Colonic mucosa (tissue), 4 donors: ENCODE results near the gene HSF4. TPM values are rescaled to one million over a fixed set of nuclear protein-coding genes. Genes with fewer than 3 reads are reported as not detected.

Source experiments
- DNase-seq: peaks from one replicate; pipeline ENCODE4 v3.0.0-alpha.2; 2020
- H3K27ac ChIP-seq: fragments of 200-600 bp; one replicate; pipeline ENCODE4 v1.8.0; 2021
- H3K27me3 ChIP-seq: fragments of 200-600 bp; one replicate; pipeline ENCODE4 v1.8.0; 2021
- H3K36me3 ChIP-seq: fragments of 200-600 bp; one replicate; pipeline ENCODE4 v1.8.0; 2021
- H3K4me1 ChIP-seq: fragments of 200-600 bp; one replicate; pipeline ENCODE4 v1.8.0; 2021; ENCODE audit warnings: mild to moderate bottlenecking
- H3K4me3 ChIP-seq: fragments of 200-600 bp; one replicate; pipeline ENCODE4 v1.8.0; 2021
- H3K9ac ChIP-seq, 2 donors: one replicate each; pipeline ENCODE4 v1.7.0; 2013; ENCODE audit warnings: control low read depth in 2 of 2, low read depth in 2 of 2, low read length in 2 of 2
- H3K9me3 ChIP-seq: fragments of 200-600 bp; one replicate; pipeline ENCODE4 v1.8.0; 2021
- CTCF ChIP-seq: fragments of 200-600 bp; IDR thresholded peaks from one replicate; pipeline ENCODE4 v1.8.0; 2022; ENCODE audit warnings: antibody characterized with exemption, mild to moderate bottlenecking
- intact Hi-C: fragments of 100-400 bp; cut with DNase I; formaldehyde crosslinking; loops from one replicate; pipeline ENCODE4 v1.14.1; 2022
- total RNA-seq, 2 donors: library from RNA; stranded (reverse); fragmentation: NEBNext Ultra II Directional in 1 of 2; extraction: Animal tissue kit (Norgen Biotek cat#: 25700) in 1 of 2; gene quantifications; one replicate each; pipeline ENCODE4 v1.2.1, GENCODE V29; 2021
- donor health status: healthy.
- donor health status: DM: no; HTN: no; CAD: no.
- donor health status: DM: no; HTN: no; CAD: no.

HSF4 gene
- total RNA-seq = 10 to 100 TPM; 23.6 TPM

GRCh38 chr16:67164599-67165061 lies at the start of gene HSF4:
Gene HSF4, plus strand, starts transcription at chr16:67164745. Its CDS starts 67 bp downstream, at chr16:67164812.
- TF ChIP-seq CTCF = no peak
- intact Hi-C loops = no loop called here
- Histone ChIP-seq H3K9me3 (no peaks in the 10 kb centered on the region), H3K36me3 (no peaks in the 10 kb centered on the region), H3K27me3 (peaks cover 31% of the 10 kb centered on the region), H3K4me3 (peak within 1 kb of the TSS; percentile 28), H3K27ac (no peak within 1 kb of the TSS), H3K4me1 (peaks cover 24% of the 10 kb centered on the region), H3K9ac (peak within 1 kb of the TSS; percentile 46 to 47)
- DNase-seq = peak; percentile 78

- no peak for DNase-seq
- Histone ChIP-seq H3K9me3 (no peaks in the 10 kb centered on the region), H3K27ac (no peak overlapping the region), H3K4me1 (peaks cover 17% of the 10 kb centered on the region), H3K4me3 (no peak overlapping the region), H3K9ac (no peak overlapping the region), H3K27me3 (no peaks in the 10 kb centered on the region), H3K36me3 (no peaks in the 10 kb centered on the region)
- TF ChIP-seq CTCF = no peak
- intact Hi-C loops = no loop called here
Observed at GRCh38 chr16:67114793-67115192, 49.8 kb upstream of the HSF4 start.

GRCh38 chr16:67115639-67116038 lies 48.9 kb upstream of the HSF4 start:
- no peaks in the 10 kb centered on the region for H3K36me3 ChIP-seq
- TF ChIP-seq CTCF = no peak
- intact Hi-C loops = no loop called here
- H3K9ac ChIP-seq = no peak overlapping the region
- H3K27ac ChIP-seq = no peak overlapping the region
- DNase-seq = no peak
- peaks cover 16% of the 10 kb centered on the region for H3K4me1 ChIP-seq
- H3K4me3 ChIP-seq = no peak overlapping the region
- no peaks in the 10 kb centered on the region for H3K9me3 ChIP-seq
- H3K27me3 ChIP-seq = no peaks in the 10 kb centered on the region

GRCh38 chr16:67116388-67117311 lies 47.9 kb upstream of the HSF4 start:
- no peaks in the 10 kb centered on the region for H3K27me3 ChIP-seq
- H3K27ac ChIP-seq = no peak overlapping the region
- no peak overlapping the region for H3K9ac ChIP-seq
- no peaks in the 10 kb centered on the region for H3K9me3 ChIP-seq
- DNase-seq = no peak
- H3K4me1 ChIP-seq = peaks cover 7% of the 10 kb centered on the region
- no peak for TF ChIP-seq CTCF
- H3K36me3 ChIP-seq = no peaks in the 10 kb centered on the region
- H3K4me3 ChIP-seq = no peak overlapping the region
- intact Hi-C loops = no loop called here

- Histone ChIP-seq H3K4me3 (no peak overlapping the region), H3K9me3 (no peaks in the 10 kb centered on the region), H3K27me3 (no peaks in the 10 kb centered on the region), H3K36me3 (no peaks in the 10 kb centered on the region), H3K27ac (no peak overlapping the region), H3K9ac (no peak overlapping the region), H3K4me1 (peaks cover 5% of the 10 kb centered on the region)
- no peak for DNase-seq
- intact Hi-C loops = no loop called here
- no peak for TF ChIP-seq CTCF
Observed at GRCh38 chr16:67117716-67118115, 46.8 kb upstream of the HSF4 start.
